ENCODE measurements around the gene PPM1G.
A peak's percentile ranks its signal among the peaks of the same experiment; 100 is the strongest.
"Not testable (repeated sequence)": the region's sequence is repeated elsewhere in the genome, so short reads cannot be mapped to it uniquely, and the experiment has no call there.

Gene PPM1G

GRCh38 chr2:27375513-27376099, 33.8 kb downstream of the PPM1G start:
- DNase-seq = no peak

- no peak for DNase-seq
These were observed 35.8 kb downstream of the PPM1G start for GRCh38 chr2:27373567-27373966.

- no peak for DNase-seq
These were observed 36.5 kb downstream of the PPM1G start for GRCh38 chr2:27372937-27373336.

GRCh38 chr2:27370816-27371620, 38.4 kb downstream of the PPM1G start:
- DNase-seq = no peak

- peak; percentile 98 for DNase-seq
These were observed 39.2 kb downstream of the PPM1G start, which contains the start of the genes EIF2B4 and SNX17 for GRCh38 chr2:27370026-27370815. Gene EIF2B4 (minus strand): TSS chr2:27370338. CDS start chr2:27370314, 24 bp downstream. Gene SNX17 (plus strand): TSS chr2:27370616. CDS start chr2:27370744, 128 bp downstream.

GRCh38 chr2:27369471-27370025, 39.8 kb downstream of the PPM1G start:
- DNase-seq = peak; percentile 28

GRCh38 chr2:27363933-27364332, 45.5 kb downstream of the PPM1G start:
- DNase-seq = no peak

- DNase-seq = no peak
These were observed 46.5 kb downstream of the PPM1G start for GRCh38 chr2:27362678-27363420.

GRCh38 chr2:27356382-27357181, 52.8 kb downstream of the PPM1G start, which contains the start of gene GTF3C2:
Gene GTF3C2 (minus strand): TSS chr2:27356764. CDS start chr2:27343554, 13,210 bp downstream.
- peak; percentile 96 for DNase-seq

- DNase-seq = no peak
These were observed 53.4 kb downstream of the PPM1G start for GRCh38 chr2:27356056-27356381.

- DNase-seq = no peak
These were observed 54.8 kb downstream of the PPM1G start for GRCh38 chr2:27354597-27354927.

GRCh38 chr2:27353762-27354596, 55.4 kb downstream of the PPM1G start:
- no peak for DNase-seq

- not testable (repeated sequence) for DNase-seq
These were observed 56.0 kb downstream of the PPM1G start for GRCh38 chr2:27353386-27353761.

- DNase-seq = no peak
These were observed 57.4 kb downstream of the PPM1G start for GRCh38 chr2:27351802-27352598.

- no peak for DNase-seq
These were observed 59.2 kb downstream of the PPM1G start for GRCh38 chr2:27350106-27350693.

- no peak for DNase-seq
These were observed 61.8 kb downstream of the PPM1G start for GRCh38 chr2:27347641-27348040.

- DNase-seq = no peak
These were observed 73.2 kb downstream of the PPM1G start for GRCh38 chr2:27336173-27336572.

GRCh38 chr2:27335311-27335710, 74.1 kb downstream of the PPM1G start:
- no peak for DNase-seq
